Activated T-helper 1 cell treated with anti-CD3 and anti-CD28 coated beads, Interleukin-12 subunit alpha, Interleukin-12 subunit beta, Interleukin-2, Interleukin-4 antibody, amounts not matched to agents 30 ng/mL and 10 ng/mL and 1 ng/mL, durations not matched to agents 14 hours and 24 hours and 36 hours (primary cell): ENCODE data around the gene CYP24A1. TPM values are rescaled to one million over a fixed set of nuclear protein-coding genes. Genes with fewer than 3 reads are reported as not detected.

Source experiments
- DNase-seq: peaks from one replicate; pipeline ENCODE4 v3.0.0; 2021; ENCODE audit warnings: low spot score
- H3K27ac Mint-ChIP-seq: one replicate; pipeline ENCODE4 v1.8.0; 2021; ENCODE audit warnings: mild to moderate bottlenecking, mixed read lengths
- H3K27me3 Mint-ChIP-seq: one replicate; pipeline ENCODE4 v1.8.0; 2022; ENCODE audit warnings: mild to moderate bottlenecking, moderate library complexity, mixed read lengths; ENCODE audit not compliant: insufficient read depth
- H3K36me3 Mint-ChIP-seq: one replicate; pipeline ENCODE4 v1.8.0; 2021; ENCODE audit warnings: low read depth, mixed read lengths
- H3K4me1 Mint-ChIP-seq: one replicate; pipeline ENCODE4 v1.8.0; 2021; ENCODE audit warnings: low read depth, mixed read lengths
- H3K4me3 Mint-ChIP-seq: one replicate; pipeline ENCODE4 v1.8.0; 2021; ENCODE audit warnings: mild to moderate bottlenecking, moderate library complexity, mixed read lengths
- H3K9me3 Mint-ChIP-seq: one replicate; pipeline ENCODE4 v1.8.0; 2021; ENCODE audit warnings: mixed read lengths
- intact Hi-C: fragments of 100-400 bp; cut with micrococcal nuclease; formaldehyde crosslinking; loops from one replicate; pipeline ENCODE4 v1.15.1; 2024
- total RNA-seq: library from RNA; stranded (reverse); gene quantifications from 2 replicates; pipeline ENCODE4 v1.2.3, GENCODE V29; 2022

CYP24A1 gene
- total RNA-seq, 1 donor from 2014 or later = not detected

GRCh38 chr20:54166987-54167662, 6.7 kb downstream of the CYP24A1 start:
- Mint-ChIP-seq H3K27me3 (peaks cover 45% of the 10 kb centered on the region), H3K4me3 (no peak overlapping the region), H3K27ac (no peak overlapping the region), H3K4me1 (no peaks in the 10 kb centered on the region), H3K36me3 (no peaks in the 10 kb centered on the region), H3K9me3 (no peaks in the 10 kb centered on the region)
- no peak for DNase-seq
- intact Hi-C loops = no loop called here

GRCh38 chr20:54165803-54166202, 8.0 kb downstream of the CYP24A1 start:
- intact Hi-C loops = no loop called here
- H3K4me1 Mint-ChIP-seq = no peaks in the 10 kb centered on the region
- H3K27ac Mint-ChIP-seq = no peak overlapping the region
- H3K27me3 Mint-ChIP-seq = peaks cover 32% of the 10 kb centered on the region
- no peaks in the 10 kb centered on the region for H3K36me3 Mint-ChIP-seq
- no peak for DNase-seq
- H3K9me3 Mint-ChIP-seq = no peaks in the 10 kb centered on the region
- H3K4me3 Mint-ChIP-seq = no peak overlapping the region

- DNase-seq = no peak
- Mint-ChIP-seq H3K4me3 (no peak overlapping the region), H3K27me3 (peaks cover 28% of the 10 kb centered on the region), H3K4me1 (no peaks in the 10 kb centered on the region), H3K27ac (no peak overlapping the region), H3K9me3 (no peaks in the 10 kb centered on the region), H3K36me3 (no peaks in the 10 kb centered on the region)
- intact Hi-C loops = no loop called here
These were observed 8.8 kb downstream of the CYP24A1 start for GRCh38 chr20:54165014-54165413.

- Mint-ChIP-seq H3K4me3 (no peak overlapping the region), H3K9me3 (no peaks in the 10 kb centered on the region), H3K27me3 (peaks cover 20% of the 10 kb centered on the region), H3K27ac (no peak overlapping the region), H3K36me3 (no peaks in the 10 kb centered on the region), H3K4me1 (no peaks in the 10 kb centered on the region)
- intact Hi-C loops = no loop called here
- no peak for DNase-seq
These were observed 10.4 kb downstream of the CYP24A1 start for GRCh38 chr20:54163402-54163801.

- no peak overlapping the region for H3K27ac Mint-ChIP-seq
- no peak overlapping the region for H3K4me3 Mint-ChIP-seq
- no peaks in the 10 kb centered on the region for H3K4me1 Mint-ChIP-seq
- no peak for DNase-seq
- H3K36me3 Mint-ChIP-seq = no peaks in the 10 kb centered on the region
- no peaks in the 10 kb centered on the region for H3K9me3 Mint-ChIP-seq
- peaks cover 13% of the 10 kb centered on the region for H3K27me3 Mint-ChIP-seq
- intact Hi-C loops = no loop called here
These were observed 11.3 kb downstream of the CYP24A1 start for GRCh38 chr20:54162378-54163009.

GRCh38 chr20:54161821-54162149, 12.0 kb downstream of the CYP24A1 start:
- H3K36me3 Mint-ChIP-seq = no peaks in the 10 kb centered on the region
- H3K4me3 Mint-ChIP-seq = no peak overlapping the region
- intact Hi-C loops = no loop called here
- no peak overlapping the region for H3K27ac Mint-ChIP-seq
- no peaks in the 10 kb centered on the region for H3K9me3 Mint-ChIP-seq
- H3K4me1 Mint-ChIP-seq = no peaks in the 10 kb centered on the region
- no peak for DNase-seq
- peaks cover 13% of the 10 kb centered on the region for H3K27me3 Mint-ChIP-seq

- intact Hi-C loops = no loop called here
- H3K27ac Mint-ChIP-seq = no peak overlapping the region
- no peaks in the 10 kb centered on the region for H3K36me3 Mint-ChIP-seq
- no peaks in the 10 kb centered on the region for H3K4me1 Mint-ChIP-seq
- no peak for DNase-seq
- no peaks in the 10 kb centered on the region for H3K9me3 Mint-ChIP-seq
- peaks cover 14% of the 10 kb centered on the region for H3K27me3 Mint-ChIP-seq
- no peak overlapping the region for H3K4me3 Mint-ChIP-seq
These were observed 12.6 kb downstream of the CYP24A1 start for GRCh38 chr20:54161008-54161820.

- no peaks in the 10 kb centered on the region for H3K9me3 Mint-ChIP-seq
These were observed 13.4 kb downstream of the CYP24A1 start for GRCh38 chr20:54160065-54161007.

GRCh38 chr20:54158856-54159418, 14.8 kb downstream of the CYP24A1 start:
- H3K27me3 Mint-ChIP-seq = peaks cover 12% of the 10 kb centered on the region
- no peak overlapping the region for H3K4me3 Mint-ChIP-seq
- intact Hi-C loops = no loop called here
- DNase-seq = no peak
- H3K36me3 Mint-ChIP-seq = no peaks in the 10 kb centered on the region
- no peaks in the 10 kb centered on the region for H3K9me3 Mint-ChIP-seq
- no peak overlapping the region for H3K27ac Mint-ChIP-seq
- H3K4me1 Mint-ChIP-seq = no peaks in the 10 kb centered on the region

More at GRCh38 chr20:54160065-54161007, 13.4 kb downstream of the CYP24A1 start:
- intact Hi-C loops = no loop called here
- no peak overlapping the region for H3K4me3 Mint-ChIP-seq
- H3K4me1 Mint-ChIP-seq = no peaks in the 10 kb centered on the region
- no peak for DNase-seq
- H3K36me3 Mint-ChIP-seq = no peaks in the 10 kb centered on the region
- H3K27me3 Mint-ChIP-seq = peaks cover 12% of the 10 kb centered on the region
- no peak overlapping the region for H3K27ac Mint-ChIP-seq

GRCh38 chr20:54158226-54158625, 15.6 kb downstream of the CYP24A1 start:
- no peaks in the 10 kb centered on the region for H3K9me3 Mint-ChIP-seq
- DNase-seq = no peak

GRCh38 chr20:54156981-54157835, 16.6 kb downstream of the CYP24A1 start:
- Mint-ChIP-seq H3K27me3 (peaks cover 12% of the 10 kb centered on the region), H3K9me3 (no peaks in the 10 kb centered on the region), H3K4me1 (no peaks in the 10 kb centered on the region), H3K27ac (no peak overlapping the region), H3K4me3 (no peak overlapping the region), H3K36me3 (no peaks in the 10 kb centered on the region)
- no peak for DNase-seq
- intact Hi-C loops = no loop called here

More at GRCh38 chr20:54158226-54158625, 15.6 kb downstream of the CYP24A1 start:
- Mint-ChIP-seq H3K4me1 (no peaks in the 10 kb centered on the region), H3K27ac (no peak overlapping the region), H3K36me3 (no peaks in the 10 kb centered on the region), H3K27me3 (peaks cover 12% of the 10 kb centered on the region), H3K4me3 (no peak overlapping the region)
- intact Hi-C loops = no loop called here
